ENCODE data around the gene NUP210. TPM values are rescaled to one million over a fixed set of nuclear protein-coding genes. Genes with fewer than 3 reads are reported as not detected.

NUP210 gene
- polyA plus RNA-seq, 6 donors from 2014 or later, result 10.4 to 69.3 (median 38.6) TPM

GRCh38 chr3:13268961-13269441 lies 151.1 kb downstream of the NUP210 start:
- H3K27me3 Mint-ChIP-seq, result peaks cover 9 to 45% (median 32%) of the 10 kb centered on the region in 3 donors
- DNase-seq (no peak), ATAC-seq (ENCODE audit: low read depth in 2 of 2) (no peak)
- H3K27ac Mint-ChIP-seq, result peak overlapping the region in 1 of 6 donors; percentile 29
- H3K9me3 Mint-ChIP-seq, result peaks cover 0 to 6% (median 3%) of the 10 kb centered on the region in 7 donors
- no peak overlapping the region for H3K4me3 Mint-ChIP-seq
- peaks cover 5 to 12% (median 12%) of the 10 kb centered on the region in 3 donors for H3K4me1 Mint-ChIP-seq
- peaks cover 0 to 21% of the 10 kb centered on the region in 2 donors for H3K36me3 Mint-ChIP-seq

GRCh38 chr3:13268120-13268519 lies 152.0 kb downstream of the NUP210 start:
- Mint-ChIP-seq H3K27ac (no peak overlapping the region), H3K4me3 (no peak overlapping the region)

GRCh38 chr3:13266651-13267362 lies 153.3 kb downstream of the NUP210 start:
- H3K27ac Mint-ChIP-seq, result no peak overlapping the region
- peaks cover 7 to 18% (median 14%) of the 10 kb centered on the region in 3 donors for H3K4me1 Mint-ChIP-seq
- no peak overlapping the region for H3K4me3 Mint-ChIP-seq
- H3K36me3 Mint-ChIP-seq, result peaks cover 0 to 21% of the 10 kb centered on the region in 2 donors
- peaks cover 9 to 34% (median 27%) of the 10 kb centered on the region in 3 donors for H3K27me3 Mint-ChIP-seq
- DNase-seq (no peak), ATAC-seq (ENCODE audit: low read depth in 2 of 2) (no peak)
- peaks cover 0 to 6% (median 3%) of the 10 kb centered on the region in 7 donors for H3K9me3 Mint-ChIP-seq

More at GRCh38 chr3:13268120-13268519, 152.0 kb downstream of the NUP210 start:
- DNase-seq, result no peak
- ATAC-seq (ENCODE audit: low read depth in 2 of 2), result no peak
- peaks cover 0 to 6% (median 4%) of the 10 kb centered on the region in 3 donors for H3K4me1 Mint-ChIP-seq
- peaks cover 0 to 21% of the 10 kb centered on the region in 2 donors for H3K36me3 Mint-ChIP-seq
- H3K27me3 Mint-ChIP-seq, result peaks cover 9 to 37% (median 27%) of the 10 kb centered on the region in 3 donors
- peaks cover 0 to 6% (median 3%) of the 10 kb centered on the region in 7 donors for H3K9me3 Mint-ChIP-seq

Other genes with a start within 250 kb of the NUP210 start
- 1 to 10 TPM in 4 of 6 donors, under 1 TPM in 1, not detected in 1; 0.53 to 2.7 (median 1.6) TPM for gene HDAC11, start 60.0 kb upstream of the NUP210 start, polyA plus RNA-seq (ENCODE audit: low read depth in 6 of 6)
- 10 to 100 TPM in 2 of 6 donors, 1 to 10 TPM in 4; 4.8 to 17.8 (median 8.0) TPM for gene FBLN2, start 128.8 kb upstream of the NUP210 start, polyA plus RNA-seq (ENCODE audit: low read depth in 6 of 6)

All from naive B cell (primary cell).